Right cardiac atrium (tissue), 5 donors: Measurements from ENCODE around the gene MYH6. TPM values are rescaled to one million over a fixed set of nuclear protein-coding genes. Genes with fewer than 3 reads are reported as not detected.
"Not testable (repeated sequence)": the region's sequence is repeated elsewhere in the genome, so short reads cannot be mapped to it uniquely, and the experiment has no call there.

ENCODE experiments used
- ATAC-seq, 2 donors: fragments of 200-7000 bp; cut with Tn5 transposase; one replicate each; pipeline versions ENCODE4 v1.8.0 to v1.9.1; 2020; ENCODE audit warnings: moderate library complexity in 2 of 2, mild to moderate bottlenecking in 1 of 2
- DNase-seq, 3 donors: peaks; one replicate each; pipeline ENCODE4 v3.0.0-alpha.2; 2020
- H3K27ac ChIP-seq: one replicate; pipeline ENCODE4 v1.5.1; 2013; ENCODE audit warnings: mild to moderate bottlenecking, low read length, control low read depth, moderate library complexity
- H3K27me3 ChIP-seq: one replicate; pipeline ENCODE4 v1.6.1; 2013; ENCODE audit not compliant: control insufficient read depth, insufficient read depth
- H3K4me1 ChIP-seq: one replicate; pipeline ENCODE4 v1.6.1; 2013; ENCODE audit warnings: low read length; ENCODE audit not compliant: control insufficient read depth, insufficient read depth
- H3K4me3 ChIP-seq: one replicate; pipeline ENCODE4 v1.5.1; 2013; ENCODE audit warnings: low read length, control low read depth
- H3K9me3 ChIP-seq: one replicate; pipeline ENCODE4 v1.6.1; 2013; ENCODE audit warnings: low read length; ENCODE audit not compliant: control insufficient read depth
- WGBS: extraction: QIAGEN DNeasy Blood & Tissue Kit; methylation state at CpG from one replicate; pipeline ENCODE4 v1.1.7; 2013; 5-methylcytosine and 5-hydroxymethylcytosine counted together
- intact Hi-C, 4 donors: fragments of 100-400 bp; cut with DNase I; formaldehyde crosslinking; loops; one replicate each; pipeline versions ENCODE4 v1.11.0 to v1.14.0; 2022 to 2023
- polyA plus RNA-seq: library from polyadenylated mRNA; stranded (reverse); fragments of 200-250 nt; gene quantifications from one replicate; pipeline ENCODE4 v1.2.3, GENCODE V29; 2013
- total RNA-seq, 4 donors: library from RNA; stranded (reverse); fragmentation: NEBNext Ultra II Directional; extraction: Animal tissue kit (Norgen Biotek cat#: 25700); gene quantifications; one replicate each; pipeline ENCODE4 v1.2.1, GENCODE V29; 2021
- donor health status: healthy with polysubstance abuse.
- donor health status: DM: no; HTN: yes; CAD: no.
- donor health status: DM: no; HTN: no; CAD: no.
- donor health status: DM: no; HTN: yes; CAD: no; lungs with severe emphysema.
- donor health status: DM: yes; HTN: yes; CAD: no.

The MYH6 gene
- total and polyA plus RNA-seq, 5 donors = 11,120 to 15,773 (median 13,382) TPM

DNA sequence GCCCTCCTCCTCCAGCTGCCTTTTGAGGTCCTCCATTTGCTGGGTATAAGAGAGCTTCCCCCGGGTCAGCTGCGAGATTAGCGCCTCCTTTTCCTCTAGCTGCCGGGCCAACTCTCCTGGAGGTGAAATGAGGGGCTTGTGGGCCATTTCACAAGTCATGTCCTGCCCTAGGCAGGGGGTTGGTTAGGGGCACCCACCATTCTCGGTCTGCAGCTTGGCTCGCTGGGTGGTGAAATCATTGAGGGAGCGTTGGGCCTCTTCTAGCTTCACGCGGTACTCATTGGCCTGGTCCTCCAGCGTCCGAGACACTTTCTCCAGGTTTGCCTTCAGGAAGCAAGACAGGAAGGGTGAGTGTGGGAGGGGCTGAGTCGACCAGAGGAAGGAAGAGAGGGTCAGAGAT is 18.7 kb downstream of the MYH6 start:
- H3K27me3 ChIP-seq = no peaks in the 10 kb centered on the region
- H3K9me3 ChIP-seq = no peaks in the 10 kb centered on the region
- ATAC-seq = peak in 1 of 2 donors; percentile 0
- WGBS = 45% methylated on average over 12 of the region's 12 CpGs
- intact Hi-C loops = no loop called here
- DNase-seq = peak in 2 of 3 donors; percentile 10 to 43
- H3K4me1 ChIP-seq = no peaks in the 10 kb centered on the region
- H3K27ac ChIP-seq = peak overlapping the region; percentile 50
- H3K4me3 ChIP-seq = no peak overlapping the region

DNA sequence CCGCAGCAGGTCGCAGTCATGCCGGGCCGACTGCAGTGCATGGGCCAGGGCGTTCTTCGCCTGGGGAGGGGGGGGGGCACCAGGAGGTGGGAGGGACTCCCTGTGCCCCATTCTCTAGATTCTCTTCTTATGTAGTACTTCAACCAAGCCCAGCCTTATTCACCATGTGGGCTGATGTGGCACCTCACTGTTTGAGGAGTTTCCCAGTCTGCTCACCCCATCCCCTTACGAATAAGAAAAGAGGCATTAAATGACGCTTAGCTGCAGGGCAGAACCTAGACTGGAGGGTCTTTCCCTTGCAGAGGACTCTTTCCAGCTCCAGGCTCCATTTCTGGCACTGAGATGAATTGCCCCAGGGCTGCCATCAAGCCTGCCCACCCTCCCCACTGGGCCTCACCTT is 19.1 kb downstream of the MYH6 start:
- ATAC-seq = peak; percentile 0
- DNase-seq = peak in 1 of 3 donors; percentile 1
- intact Hi-C loops = no loop called here
- Histone ChIP-seq H3K27me3 (no peaks in the 10 kb centered on the region), H3K4me3 (no peak overlapping the region), H3K9me3 (no peaks in the 10 kb centered on the region), H3K27ac (peak overlapping the region; percentile 50), H3K4me1 (no peaks in the 10 kb centered on the region)
- WGBS = 71% methylated on average over 8 of the region's 8 CpGs

DNA sequence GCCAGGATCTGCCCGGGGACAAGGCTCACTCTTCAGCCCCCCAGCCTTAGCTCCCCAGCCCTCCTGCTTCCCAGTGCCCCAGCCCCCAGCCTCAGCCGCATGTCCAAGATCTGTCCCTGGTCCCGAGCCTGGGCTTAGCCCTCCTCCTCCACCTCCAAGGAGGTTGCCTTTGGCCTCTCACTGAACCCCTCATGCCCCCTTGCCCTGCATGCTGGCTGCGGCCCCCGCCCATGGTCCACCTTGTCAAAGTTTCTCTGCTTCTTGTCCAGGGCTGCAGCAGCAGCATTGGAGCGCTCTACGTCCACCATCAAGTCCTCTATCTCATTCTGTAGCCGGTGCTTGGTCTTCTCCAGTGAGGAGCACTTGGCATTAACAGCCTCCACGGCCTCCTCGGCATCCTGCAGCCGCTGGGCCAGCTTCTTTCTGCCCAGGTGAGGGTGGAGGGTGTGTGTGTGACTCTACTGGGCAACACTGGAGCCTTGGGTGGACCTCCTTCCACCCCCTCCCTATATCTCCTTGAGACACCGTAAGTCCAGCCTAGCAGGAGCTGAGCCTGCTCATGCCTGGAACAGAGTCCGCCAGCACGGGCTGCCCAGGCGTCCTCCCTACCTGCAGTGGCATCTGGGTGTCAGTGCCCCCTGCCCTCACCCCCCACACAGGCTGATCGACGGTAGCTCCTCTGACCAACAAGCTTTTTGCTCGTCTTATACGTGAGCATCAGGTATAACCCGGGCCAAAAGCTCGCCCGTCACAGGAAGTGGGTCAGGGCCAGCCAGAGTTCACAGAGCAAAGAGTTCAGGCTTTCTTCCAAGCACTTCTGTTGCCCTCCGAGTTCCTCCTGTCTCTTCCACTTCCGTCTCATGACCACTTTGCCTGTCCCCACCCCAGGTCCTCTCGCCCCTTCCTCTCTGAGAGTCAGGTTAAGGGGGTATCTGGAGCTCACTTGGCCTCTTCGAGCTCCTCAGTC is 19.9 kb downstream of the MYH6 start:
- DNase-seq (peak in 2 of 3 donors; percentile 21 to 54), ATAC-seq (peak; percentile 0 to 2)
- Histone ChIP-seq H3K27me3 (no peaks in the 10 kb centered on the region), H3K4me1 (no peaks in the 10 kb centered on the region), H3K9me3 (no peaks in the 10 kb centered on the region), H3K27ac (peak overlapping the region; percentile 4), H3K4me3 (no peak overlapping the region)
- 56% methylated on average over 26 of the region's 26 CpGs for WGBS
- intact Hi-C loops = no loop called here

DNA sequence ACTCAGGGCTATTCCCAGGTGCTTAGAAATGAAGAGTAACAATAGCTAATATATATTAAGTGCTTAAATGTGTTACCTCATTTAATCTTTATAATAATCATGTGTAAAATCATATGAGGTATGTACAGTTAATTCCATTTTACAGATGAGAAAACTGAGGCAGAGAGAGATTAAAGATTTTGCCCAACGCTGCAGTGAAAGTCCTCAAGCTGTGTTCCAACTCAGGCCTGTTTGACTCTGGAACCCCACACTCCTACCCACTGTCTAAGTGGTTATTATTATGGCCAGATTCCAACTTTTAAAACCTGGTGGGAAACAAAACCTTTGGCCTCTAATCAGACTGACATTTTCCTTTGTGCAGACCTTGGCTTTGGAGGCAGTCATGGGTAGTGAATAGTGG is 21.1 kb downstream of the MYH6 start:
- Histone ChIP-seq H3K27ac (no peak overlapping the region), H3K27me3 (no peaks in the 10 kb centered on the region), H3K9me3 (no peaks in the 10 kb centered on the region), H3K4me1 (no peaks in the 10 kb centered on the region), H3K4me3 (no peak overlapping the region)
- intact Hi-C loops = no loop called here
- ATAC-seq (no peak), DNase-seq (no peak)
- 68% methylated on average over 1 of the region's 1 CpG for WGBS

DNA sequence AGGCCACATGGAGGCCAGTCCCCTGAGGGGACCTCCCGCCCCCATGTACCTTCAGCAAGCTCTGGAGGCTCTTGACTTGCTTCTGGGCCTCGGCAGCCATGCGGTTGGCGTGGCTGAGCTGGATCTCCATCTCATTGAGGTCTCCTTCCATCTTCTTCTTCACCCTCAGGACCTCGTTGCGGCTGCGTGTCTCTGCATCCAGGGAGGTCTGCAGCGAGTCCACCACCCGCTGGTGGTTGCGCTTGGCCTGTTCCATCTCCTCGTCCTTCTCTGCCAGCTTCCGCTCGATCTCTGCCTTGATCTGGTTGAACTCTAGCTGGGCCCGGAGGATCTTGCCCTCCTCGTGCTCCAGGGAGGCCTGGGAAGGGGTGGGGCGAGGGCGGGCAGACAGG is 21.8 kb downstream of the MYH6 start:
- H3K4me3 ChIP-seq, intact Hi-C loops: not testable (repeated sequence)

DNA sequence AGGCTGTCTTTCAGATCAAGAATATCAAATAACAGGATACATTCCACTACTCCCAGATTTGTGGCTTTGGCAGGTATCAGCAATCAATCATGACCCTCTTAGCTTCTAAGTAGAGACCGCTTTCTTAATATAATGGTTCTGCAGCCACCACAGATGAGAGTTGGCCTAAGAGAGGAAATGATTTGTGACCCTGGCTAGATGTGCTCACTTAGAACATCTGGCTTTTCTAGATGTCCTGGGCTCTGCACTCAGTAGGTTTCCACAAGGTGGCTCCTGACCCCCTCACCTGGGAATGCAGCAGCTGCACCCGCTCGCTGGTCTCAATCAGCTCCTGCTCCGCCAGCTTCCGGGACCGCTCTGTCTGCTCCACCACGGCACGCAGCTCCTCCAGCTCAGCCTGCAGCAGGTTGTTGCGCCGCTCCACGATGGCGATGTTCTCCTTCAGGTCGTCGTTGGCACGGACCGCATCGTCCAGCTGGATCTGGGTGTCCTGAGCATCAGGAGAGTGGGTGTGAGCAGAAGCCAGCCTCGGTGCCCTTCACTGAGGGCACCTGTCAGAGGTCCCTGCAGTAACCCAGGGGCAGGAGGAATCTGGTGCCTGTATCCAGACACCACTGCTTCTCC is 22.3 kb downstream of the MYH6 start:
- ATAC-seq (no peak), DNase-seq (peak in 2 of 3 donors; percentile 10 to 49)
- WGBS = 80% methylated on average over 18 of the region's 18 CpGs
- Histone ChIP-seq H3K4me1 (no peaks in the 10 kb centered on the region), H3K27me3 (no peaks in the 10 kb centered on the region), H3K4me3 (no peak overlapping the region), H3K9me3 (no peaks in the 10 kb centered on the region), H3K27ac (no peak overlapping the region)
- intact Hi-C loops = no loop called here

More for the DNA sequence above, 21.8 kb downstream of the MYH6 start:
- DNase-seq = peak; percentile 11 to 44 (median 41)
- WGBS = 72% methylated on average over 17 of the region's 17 CpGs
- H3K4me1 ChIP-seq, H3K9me3 ChIP-seq, ATAC-seq, H3K27me3 ChIP-seq, H3K27ac ChIP-seq: not testable (repeated sequence)

DNA sequence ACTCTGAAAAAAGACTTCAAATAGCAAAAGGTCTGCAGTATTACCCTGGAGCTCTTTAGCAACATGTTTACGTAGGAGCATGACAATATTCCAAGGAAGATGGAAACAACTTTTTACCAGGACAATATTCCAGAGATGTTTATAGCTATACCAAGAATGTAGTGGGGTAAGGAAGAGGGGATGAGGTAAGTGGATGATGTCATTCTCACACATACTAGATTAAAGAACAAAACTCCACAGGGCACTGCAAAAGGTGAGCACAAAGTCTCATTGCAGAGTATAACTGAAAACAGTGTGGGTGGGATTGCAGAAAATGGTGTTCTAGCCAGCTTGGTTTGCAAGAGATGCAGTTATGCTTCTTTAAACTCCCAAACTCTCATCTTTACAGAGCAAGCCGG is 22.8 kb downstream of the MYH6 start:
- DNase-seq (no peak), ATAC-seq (no peak)
- no peak overlapping the region for H3K4me3 ChIP-seq
- no peaks in the 10 kb centered on the region for H3K27me3 ChIP-seq
- H3K4me1 ChIP-seq = no peaks in the 10 kb centered on the region
- no peak overlapping the region for H3K27ac ChIP-seq
- intact Hi-C loops = no loop called here
- H3K9me3 ChIP-seq = no peaks in the 10 kb centered on the region
- WGBS = 72% methylated on average over 2 of the region's 2 CpGs

DNA sequence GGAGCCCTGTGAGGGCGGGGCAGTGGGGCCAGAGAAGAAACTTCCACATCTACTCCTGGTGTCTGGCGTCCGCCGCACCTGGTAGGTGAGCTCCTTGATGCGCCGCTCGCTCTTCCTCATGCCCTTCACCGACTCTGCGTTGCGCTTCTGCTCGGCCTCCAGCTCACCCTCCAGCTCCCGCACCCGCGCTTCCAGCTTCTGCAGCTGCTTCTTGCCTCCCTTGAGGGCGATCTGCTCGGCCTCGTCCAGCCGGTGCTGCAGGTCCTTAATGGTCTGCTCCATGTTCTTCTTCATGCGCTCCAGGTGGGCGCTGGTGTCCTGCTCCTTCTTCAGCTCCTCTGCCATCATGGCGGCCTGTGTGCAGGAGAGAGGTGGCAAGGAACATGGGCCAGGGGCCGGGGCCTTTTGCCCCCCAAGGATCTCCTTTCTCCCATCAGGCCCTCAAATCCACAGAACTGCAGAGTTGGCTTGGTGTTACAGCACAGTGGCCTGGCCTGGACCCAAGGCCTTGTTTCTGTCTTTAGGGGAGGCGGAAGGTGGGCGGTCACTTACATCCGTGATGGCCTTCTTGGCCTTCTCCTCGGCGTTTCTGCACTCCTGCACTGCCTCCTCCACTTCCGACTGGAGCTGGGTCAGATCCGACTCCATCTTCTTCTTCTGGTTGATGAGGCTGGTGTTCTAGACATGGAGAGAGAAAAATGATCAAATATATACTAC is 23.6 kb downstream of the MYH6 start:
- intact Hi-C loops = loop anchor here in 1 of 4 donors (5.0 kb wide), 1 partner anchor 57 kb away; no protein-coding TSS in a partner anchor
- Histone ChIP-seq H3K27me3 (no peaks in the 10 kb centered on the region), H3K4me1 (no peaks in the 10 kb centered on the region), H3K27ac (no peak overlapping the region), H3K4me3 (no peak overlapping the region), H3K9me3 (no peaks in the 10 kb centered on the region)
- DNase-seq = peak in 2 of 3 donors; percentile 46 to 64
- WGBS = 74% methylated on average over 29 of the region's 29 CpGs
- no peak for ATAC-seq

DNA sequence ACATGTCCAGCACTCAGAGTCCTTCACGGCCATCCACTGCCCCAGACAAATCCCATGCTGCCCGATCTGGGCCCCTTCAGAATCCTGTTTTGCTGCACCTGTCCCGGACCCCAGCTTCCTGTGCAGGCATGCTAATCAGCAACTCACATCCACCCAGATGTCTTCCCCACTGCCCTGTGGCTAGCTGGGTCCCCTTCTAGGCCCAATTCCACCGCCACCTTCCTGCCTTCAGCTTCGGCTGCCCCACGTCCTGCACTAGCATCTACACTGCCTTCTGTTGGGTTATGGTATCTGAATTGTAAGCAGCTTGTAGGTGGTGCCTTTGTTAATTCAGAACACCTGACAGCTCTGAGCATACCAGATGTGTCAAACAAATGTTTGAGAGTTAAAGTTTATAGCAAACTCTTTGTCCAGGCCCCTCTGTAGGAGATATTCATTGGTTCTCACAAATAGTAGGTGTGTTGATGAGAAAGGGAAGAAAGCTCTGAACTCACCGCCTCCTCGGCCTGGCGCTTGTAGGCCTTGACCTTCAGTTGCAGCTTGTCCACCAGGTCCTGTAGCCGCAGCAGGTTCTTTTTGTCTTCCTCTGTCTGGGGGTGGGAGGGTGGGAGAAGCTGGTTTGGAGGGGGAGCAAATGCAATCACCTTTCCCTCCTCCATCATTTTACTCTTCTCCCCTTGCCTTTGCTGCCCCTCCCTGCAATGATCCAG is 25.2 kb downstream of the MYH6 start:
- WGBS = 65% methylated on average over 10 of the region's 10 CpGs
- H3K4me3 ChIP-seq = no peak overlapping the region
- no peaks in the 10 kb centered on the region for H3K27me3 ChIP-seq
- no peak for ATAC-seq
- DNase-seq = peak in 2 of 3 donors; percentile 32 to 33
- intact Hi-C loops = loop anchor here in 1 of 4 donors (5.0 kb wide), 1 partner anchor 56 kb away; no protein-coding TSS in a partner anchor
- peak overlapping the region; percentile 41 for H3K27ac ChIP-seq
- no peaks in the 10 kb centered on the region for H3K9me3 ChIP-seq
- H3K4me1 ChIP-seq = no peaks in the 10 kb centered on the region

DNA sequence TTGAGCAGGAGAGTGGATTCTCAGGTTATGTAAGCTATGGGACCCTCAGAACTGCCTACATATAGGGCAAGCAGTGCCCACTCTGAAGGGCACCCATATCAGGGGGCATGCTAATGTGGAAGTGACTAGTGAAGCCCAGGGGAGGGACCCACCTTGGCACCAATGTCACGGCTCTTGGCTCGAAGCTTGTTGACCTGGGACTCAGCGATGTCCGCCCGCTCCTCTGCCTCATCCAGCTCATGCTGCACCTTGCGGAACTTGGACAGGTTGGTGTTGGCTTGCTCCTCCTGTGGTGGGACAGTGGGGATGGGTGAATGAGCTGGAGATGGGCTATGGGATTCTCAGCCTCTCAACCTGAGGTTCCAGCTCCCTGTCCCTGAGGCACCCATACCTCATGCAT is 25.8 kb downstream of the MYH6 start:
- Histone ChIP-seq H3K27ac (peak overlapping the region; percentile 2), H3K4me3 (no peak overlapping the region), H3K27me3 (no peaks in the 10 kb centered on the region), H3K9me3 (no peaks in the 10 kb centered on the region), H3K4me1 (no peaks in the 10 kb centered on the region)
- no peak for ATAC-seq
- 86% methylated on average over 6 of the region's 6 CpGs for WGBS
- DNase-seq = peak in 2 of 3 donors; percentile 57 to 65
- intact Hi-C loops = loop anchor here in 1 of 4 donors (5.0 kb wide), 1 partner anchor 55 kb away; no protein-coding TSS in a partner anchor
